Measurements from ENCODE around the gene VPS72.

VPS72 gene

GRCh38 chr1:151131701-151132334, 58.2 kb downstream of the VPS72 start:
- peak overlapping the region; percentile 36 for H3K4me3 ChIP-seq (ENCODE audit: control insufficient read depth, low read depth, low read length)
- TF ChIP-seq CTCF (IDR thresholded peaks at IDR 0.05; ENCODE audit: control insufficient read depth, insufficient read depth, low read depth, low read length, missing control alignments): no peak
- no peak for DNase-seq (ENCODE audit: low read depth)

- DNase-seq (ENCODE audit: low read depth): peak; percentile 23
- H3K4me3 ChIP-seq (ENCODE audit: control insufficient read depth, low read depth, low read length): peak overlapping the region; percentile 36
- no peak for TF ChIP-seq CTCF (IDR thresholded peaks at IDR 0.05; ENCODE audit: control insufficient read depth, insufficient read depth, low read depth, low read length, missing control alignments)
These were observed 58.9 kb downstream of the VPS72 start for GRCh38 chr1:151130987-151131586.

- no peak for TF ChIP-seq CTCF (IDR thresholded peaks at IDR 0.05; ENCODE audit: control insufficient read depth, insufficient read depth, low read depth, low read length, missing control alignments)
- no peak overlapping the region for H3K4me3 ChIP-seq (ENCODE audit: control insufficient read depth, low read depth, low read length)
- DNase-seq (ENCODE audit: low read depth): no peak
These were observed 61.2 kb downstream of the VPS72 start for GRCh38 chr1:151128800-151129199.
